ENCODE measurements around the gene KCNG4.

GRCh38 chr16:84175350-84176081, 64.3 kb downstream of the KCNG4 start:
- TF ChIP-seq CTCF (IDR thresholded peaks at IDR 0.05) = peak; percentile 47 to 87 (median 66)
- TF ChIP-seq POLR2A (IDR thresholded peaks at IDR 0.05) = no peak
- peak; percentile 11 for TF ChIP-seq POLR2AphosphoS5 (IDR thresholded peaks at IDR 0.05)
